ENCODE measurements around the gene RNF5.

The RNF5 gene

GRCh38 chr6:32226434-32226833, 48.2 kb downstream of the RNF5 start:
- H3K4me1 ChIP-seq (ENCODE audit: control insufficient read depth, insufficient read depth, low read length) = no peaks in the 10 kb centered on the region
- H3K9me3 ChIP-seq (ENCODE audit: control insufficient read depth, insufficient read depth, low read depth, low read length) = no peaks in the 10 kb centered on the region
- no peak overlapping the region for H3K27ac ChIP-seq (ENCODE audit: extremely low read depth, low read depth, low read length)
- H3K4me3 ChIP-seq (ENCODE audit: low read depth, low read length) = no peak overlapping the region
- CTCF ChIA-PET = interaction anchor here (0.6 to 1.5 kb wide), 2 partner anchors 31 to 187 kb away, joined by 3 read pairs; no protein-coding TSS in a partner anchor
- H3K36me3 ChIP-seq (ENCODE audit: control insufficient read depth in 2 of 2, insufficient read depth in 1 of 2, low read length in 2 of 2) = no peaks in the 10 kb centered on the region
- TF ChIP-seq ZNF658 (tag by site-specific recombination; IDR thresholded peaks at IDR 0.05) (no peak), KLF8 (tag by site-specific recombination; IDR thresholded peaks at IDR 0.05) (no peak), PRDM4 (tag by site-specific recombination; IDR thresholded peaks at IDR 0.05) (no peak), ZBTB11 (tag by site-specific recombination; conservative IDR thresholded peaks at IDR 0.05; ENCODE audit: low read depth) (no peak), YY2 (tag by site-specific recombination; IDR thresholded peaks at IDR 0.05) (no peak), ZNF23 (tag by site-specific recombination; IDR thresholded peaks at IDR 0.05; ENCODE audit: borderline replicate concordance) (no peak), ZNF560 (tag by site-specific recombination; IDR thresholded peaks at IDR 0.05; ENCODE audit: borderline replicate concordance) (no peak)
- POLR2A ChIA-PET = interaction anchor here (1.5 kb wide), 1 partner anchor 31 kb away, joined by 4 read pairs; no protein-coding TSS in a partner anchor

Measured in HEK293 (cell line).